GM19467 (cell line): ENCODE measurements around the gene SMIM8.
"Not testable (repeated sequence)": the region's sequence is repeated elsewhere in the genome, so short reads cannot be mapped to it uniquely, and the experiment has no call there.

Experiments
- ATAC-seq: cut with Tn5 transposase; IDR thresholded peaks from one replicate; pipeline ENCODE4 v1.9.1; 2021; ENCODE audit warnings: mild to moderate bottlenecking, moderate library complexity; ENCODE audit not compliant: unreplicated experiment

Gene SMIM8

GRCh38 chr6:87322304-87323212 lies at the start of gene SMIM8:
SMIM8 (plus strand) TSS chr6:87322588; CDS start chr6:87337032, 14,444 bp downstream.
- ATAC-seq, result peak; percentile 99

DNA sequence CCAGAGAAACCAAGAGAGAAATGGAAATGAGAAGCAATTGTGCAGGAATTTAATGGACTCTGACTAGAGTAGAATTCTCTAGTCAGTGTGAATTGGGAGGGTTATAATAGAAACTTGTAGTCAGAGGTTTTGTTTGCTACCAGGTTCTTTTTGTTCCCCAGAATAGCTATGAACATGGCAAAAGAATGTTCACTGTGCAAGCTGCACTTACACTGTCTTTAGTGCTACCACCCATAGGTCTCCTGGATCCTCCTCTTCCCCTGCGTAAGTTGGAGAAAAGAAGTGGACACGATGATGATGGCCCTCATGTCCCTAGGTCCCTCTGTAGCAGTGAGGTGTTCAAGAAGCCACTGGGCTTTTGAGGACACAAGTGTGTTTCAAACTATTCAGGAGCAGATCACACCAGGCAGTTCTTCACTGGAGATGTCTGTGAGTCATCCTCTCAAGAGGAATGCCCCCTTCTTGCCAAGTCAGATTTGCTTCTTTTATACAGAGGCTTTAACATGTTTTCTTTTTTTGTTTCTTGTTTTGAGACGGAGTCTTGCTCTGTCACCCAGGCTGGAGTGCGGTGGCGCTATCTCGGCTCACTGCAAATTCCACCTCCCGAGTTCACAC lies 47.6 kb upstream of the SMIM8 start:
- ATAC-seq, result no peak

- ATAC-seq, result no peak
These were observed 45.8 kb upstream of the SMIM8 start for GRCh38 chr6:87276624-87277023.

- no peak for ATAC-seq
These were observed 45.3 kb upstream of the SMIM8 start for GRCh38 chr6:87277123-87277522.

- ATAC-seq, result no peak
These were observed 43.2 kb upstream of the SMIM8 start for GRCh38 chr6:87279196-87279595.

DNA sequence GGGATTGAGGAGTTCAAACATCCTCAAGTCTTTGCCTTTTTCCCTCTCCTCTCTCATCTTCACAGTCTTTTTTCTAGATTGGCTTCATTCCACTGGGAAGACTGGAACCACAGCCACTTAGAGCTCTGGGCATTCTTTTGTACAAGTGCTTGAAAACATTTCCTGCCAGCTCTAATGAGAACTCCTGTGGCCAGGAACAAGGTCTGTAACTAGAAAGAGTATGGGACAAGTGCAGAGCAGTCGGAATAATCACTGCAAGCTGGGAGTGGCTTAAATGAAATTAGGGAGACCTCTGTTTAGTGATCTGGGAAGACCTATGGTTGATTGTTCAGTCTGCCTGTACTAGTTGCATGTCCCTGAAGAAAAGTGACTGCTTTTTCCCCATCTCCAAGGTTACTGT lies 41.0 kb upstream of the SMIM8 start:
- no peak for ATAC-seq

- ATAC-seq, result no peak
These were observed 39.6 kb upstream of the SMIM8 start for GRCh38 chr6:87282743-87283142.

DNA sequence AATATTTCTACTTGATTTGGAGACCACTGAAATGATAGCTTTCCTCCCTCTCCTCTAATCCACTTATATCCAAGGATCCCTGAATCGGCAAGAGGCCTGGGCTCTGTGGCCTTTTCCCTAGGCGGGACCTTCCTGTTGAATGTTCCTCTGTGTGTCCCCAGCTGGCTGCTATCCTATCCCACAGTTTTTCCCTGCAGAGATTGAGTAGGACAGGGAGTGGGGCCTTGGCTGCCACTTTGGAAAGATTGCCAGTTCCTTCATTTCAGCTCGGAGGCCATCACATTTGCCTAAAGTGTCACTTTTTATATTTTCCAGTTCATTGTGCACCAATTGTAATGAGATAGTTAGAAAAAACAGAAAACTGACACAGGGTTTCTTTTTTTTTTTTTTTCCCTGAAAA lies 38.9 kb upstream of the SMIM8 start:
- no peak for ATAC-seq

- no peak for ATAC-seq
These were observed 35.1 kb upstream of the SMIM8 start for GRCh38 chr6:87287251-87287650.

- no peak for ATAC-seq
These were observed 32.8 kb upstream of the SMIM8 start for GRCh38 chr6:87289571-87289970.

- ATAC-seq, result no peak
These were observed 30.5 kb upstream of the SMIM8 start for GRCh38 chr6:87291883-87292282.

DNA sequence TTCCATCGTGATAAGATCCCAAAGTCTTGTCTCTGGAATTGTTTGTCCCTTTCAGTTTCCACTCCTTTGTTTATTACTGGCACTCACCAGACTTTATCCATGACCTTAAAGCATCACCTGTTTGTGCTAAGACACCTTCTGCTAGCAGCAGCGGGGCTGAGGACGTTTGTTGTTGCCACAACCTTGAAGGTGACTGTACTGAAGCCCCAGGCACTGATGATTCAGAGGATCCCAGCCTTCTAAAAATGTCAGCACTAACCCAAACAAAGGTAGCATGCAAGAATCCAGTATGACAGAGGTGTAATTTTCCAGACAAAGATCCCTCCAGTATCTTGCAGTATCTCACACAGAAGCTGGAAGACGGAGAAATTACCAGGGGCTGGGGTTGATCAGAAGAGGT lies 28.9 kb upstream of the SMIM8 start:
- no peak for ATAC-seq

- no peak for ATAC-seq
These were observed 25.3 kb upstream of the SMIM8 start for GRCh38 chr6:87297119-87297518.

DNA sequence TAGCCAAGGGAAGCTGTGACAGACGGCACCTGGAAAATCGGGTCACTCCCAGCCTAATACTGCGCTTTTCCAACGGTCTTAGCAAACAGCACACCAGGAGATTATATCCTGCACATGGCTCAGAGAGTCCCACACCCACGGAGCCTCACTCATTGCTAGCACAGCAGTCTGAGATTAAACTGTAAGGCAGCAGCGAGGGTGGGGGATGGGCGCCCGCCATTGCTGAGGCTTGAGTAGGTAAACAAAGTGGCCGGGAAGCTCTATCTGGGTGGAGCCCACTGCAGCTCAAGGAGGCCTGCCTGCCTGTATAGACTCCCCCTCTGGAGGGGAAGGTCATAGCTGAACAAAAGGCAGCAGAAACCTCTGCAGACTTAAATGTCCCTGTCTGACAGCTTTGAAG lies 21.1 kb upstream of the SMIM8 start:
- ATAC-seq, result not testable (repeated sequence)

DNA sequence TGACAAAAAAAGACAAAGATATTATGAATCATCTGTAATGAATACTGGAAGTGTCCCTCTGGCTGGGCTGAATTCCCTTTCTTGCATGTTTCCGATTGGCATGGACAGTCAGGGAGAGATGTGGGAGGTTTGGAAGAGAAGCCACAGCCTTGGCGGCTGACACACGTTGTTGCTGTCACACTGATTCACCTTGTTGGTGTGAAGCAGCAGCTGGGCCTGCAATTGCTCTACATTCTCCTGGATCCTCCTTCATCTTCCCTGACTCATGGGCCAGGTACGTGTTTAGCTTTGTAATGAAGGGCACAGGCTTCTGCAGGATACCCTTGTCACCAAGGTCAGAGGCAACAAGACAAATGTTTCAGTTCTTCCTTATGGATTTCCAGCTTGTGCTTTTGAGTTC lies 13.4 kb upstream of the SMIM8 start:
- no peak for ATAC-seq

DNA sequence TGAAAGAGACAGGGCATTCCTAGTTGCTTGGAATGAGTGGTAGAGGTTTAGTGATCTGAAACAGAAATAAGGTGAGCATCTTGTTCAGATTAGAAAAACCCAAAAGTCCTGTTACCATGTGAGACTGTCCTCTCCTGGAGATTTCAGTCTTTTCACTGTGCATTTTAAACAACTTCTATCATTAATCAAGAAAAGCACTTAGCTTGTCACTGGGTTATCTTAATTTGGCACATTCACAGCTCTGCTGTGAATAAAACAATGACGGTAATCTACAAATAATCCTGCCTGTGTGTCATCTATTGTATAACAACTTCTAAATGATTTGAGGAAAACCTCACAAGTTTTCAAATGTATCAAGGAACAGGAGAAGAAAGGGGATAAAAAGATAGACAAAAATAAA lies 9.5 kb upstream of the SMIM8 start:
- no peak for ATAC-seq

DNA sequence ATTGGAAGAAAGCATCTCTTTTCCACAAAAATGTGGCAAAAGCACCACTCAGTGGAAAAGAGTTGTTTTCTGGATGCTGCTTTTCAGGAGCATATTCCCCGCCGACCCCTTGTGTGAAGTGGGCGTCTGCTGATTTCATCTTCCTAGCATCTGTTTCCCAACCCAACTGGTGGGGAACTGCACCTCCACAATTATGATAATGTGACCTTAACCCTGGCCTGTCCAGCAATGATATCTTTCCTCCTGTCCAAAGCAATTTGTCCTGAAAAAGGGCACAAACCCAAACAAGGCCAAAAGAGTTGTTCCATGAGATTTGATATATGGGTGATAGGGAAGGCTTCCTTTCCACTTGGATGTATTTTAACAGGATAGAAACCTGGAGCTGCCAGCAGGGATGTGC lies 7.3 kb upstream of the SMIM8 start:
- no peak for ATAC-seq

DNA sequence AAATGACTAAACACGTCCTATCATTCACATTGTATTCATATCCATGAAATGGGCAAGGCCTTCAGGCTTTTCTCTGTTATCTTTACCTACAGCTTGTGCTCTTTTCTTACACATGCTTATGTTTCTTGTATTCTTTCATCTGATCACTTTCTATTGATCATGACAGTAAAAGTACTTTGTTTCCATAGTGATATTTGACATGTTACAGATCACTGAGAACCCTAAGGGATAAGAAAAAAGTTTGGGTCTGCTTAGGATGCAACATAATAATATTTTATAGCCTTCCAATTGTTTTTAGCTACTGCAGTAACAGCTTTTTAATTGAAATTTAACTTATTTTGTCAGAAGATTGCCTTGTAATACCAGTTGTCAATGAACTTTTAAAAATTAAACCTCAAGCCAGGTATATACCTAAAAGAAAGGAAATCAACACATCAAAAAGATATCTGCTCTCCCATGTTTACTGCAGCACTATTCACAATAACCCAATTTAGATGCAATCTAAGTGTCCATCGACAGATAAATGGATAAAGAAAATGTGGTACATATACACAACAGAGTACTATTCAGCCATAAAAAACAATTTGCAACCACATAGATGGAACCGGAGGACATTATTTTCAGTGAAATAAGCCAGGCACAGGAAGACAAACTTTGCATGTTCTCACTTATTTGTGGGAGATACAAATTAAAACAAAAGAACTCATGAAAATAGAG lies 3.0 kb upstream of the SMIM8 start:
- ATAC-seq, result no peak

- ATAC-seq, result not testable (repeated sequence)
These were observed 1.5 kb downstream of the SMIM8 start for GRCh38 chr6:87323880-87324279.

DNA sequence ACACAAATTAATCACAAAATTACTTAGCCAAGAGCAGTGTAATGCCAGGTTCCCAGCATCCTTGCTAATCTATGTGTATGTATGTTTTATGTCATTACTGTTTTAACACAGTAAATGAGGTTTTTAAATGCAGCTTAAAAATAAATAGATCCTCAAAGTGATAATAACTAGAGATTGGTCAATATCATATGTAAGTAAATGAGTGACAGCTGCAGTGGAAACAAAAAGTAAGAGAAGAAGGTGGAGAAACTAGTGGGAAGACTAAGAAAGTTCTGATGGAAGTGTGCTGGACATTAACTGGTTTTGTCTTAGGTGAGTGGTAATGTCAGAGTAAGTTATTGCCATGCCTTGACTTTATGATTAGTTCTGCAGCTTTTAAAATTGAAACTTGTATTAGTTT lies 8.6 kb downstream of the SMIM8 start:
- no peak for ATAC-seq

DNA sequence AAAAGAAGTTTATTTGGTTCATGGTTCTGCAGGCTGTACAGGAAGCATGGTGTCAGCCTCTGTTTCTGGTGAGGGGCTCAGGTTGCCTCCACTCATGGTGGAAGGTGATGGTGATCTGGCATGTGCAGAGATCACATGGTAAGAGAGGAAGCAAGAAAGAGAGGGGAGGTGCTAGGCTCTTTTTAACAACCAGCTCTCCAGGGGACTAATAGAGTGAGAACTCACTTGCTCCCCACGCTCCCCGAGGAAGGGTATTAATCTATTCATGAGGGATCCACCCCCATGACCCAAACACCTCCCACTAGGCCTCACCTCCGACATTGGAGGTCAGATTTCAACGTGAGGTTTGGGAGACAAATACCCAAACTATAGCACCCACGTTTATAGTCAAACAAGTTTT lies 10.6 kb downstream of the SMIM8 start:
- no peak for ATAC-seq
